HepG2 (cell line): Measurements from ENCODE around the gene P3H2. TPM values are rescaled to one million over a fixed set of nuclear protein-coding genes. Genes with fewer than 3 reads are reported as not detected.

Experiments used
- AKNA ChIP-seq: sonication (generic); formaldehyde crosslinking; IDR thresholded peaks from 2 replicates; pipeline ENCODE4 v1.4.0; 2020; ENCODE audit warnings: missing genetic modification reagents, borderline replicate concordance
- ARHGAP35 ChIP-seq: sonication (generic); formaldehyde crosslinking; IDR thresholded peaks from 2 replicates; pipeline ENCODE4 v1.9.0; 2022; ENCODE audit warnings: mild to moderate bottlenecking, inconsistent platforms, moderate library complexity, missing genetic modification reagents, borderline replicate concordance
- ATF7-NPFF ChIP-seq: sonication (generic); formaldehyde crosslinking; IDR thresholded peaks from 2 replicates; pipeline ENCODE4 v1.8.1; 2023; ENCODE audit warnings: mild to moderate bottlenecking, low read depth, missing genetic modification reagents, moderate library complexity
- BCL6 ChIP-seq: IDR thresholded peaks from 2 replicates; pipeline ENCODE4 v1.6.1; 2016; ENCODE audit warnings: missing genetic modification reagents, missing compliant biosample characterization
- CBX1 ChIP-seq: IDR thresholded peaks from one replicate; pipeline ENCODE4 v1.6.1; 2016; ENCODE audit warnings: antibody characterized with exemption, low read depth
- CBX2 ChIP-seq, 2 experiments: fragments of 200-600 bp in 1 of 2; sonication (generic); formaldehyde crosslinking in 1 of 2; IDR thresholded peaks; 2 replicates each; pipeline versions ENCODE4 v1.7.0 to v1.8.1; 2018 to 2022; ENCODE audit warnings: low read depth in 2 of 2, low read length in 1 of 2, mild to moderate bottlenecking in 1 of 2, missing genetic modification reagents in 1 of 2
- GABPB1 ChIP-seq: IDR thresholded peaks from 2 replicates; pipeline ENCODE4 v1.6.1; 2016; ENCODE audit warnings: mild to moderate bottlenecking, missing genetic modification reagents, moderate library complexity, missing compliant biosample characterization
- KDM3A ChIP-seq: IDR thresholded peaks from 2 replicates; pipeline ENCODE4 v1.6.1; 2018; ENCODE audit warnings: low read depth, missing compliant biosample characterization
- PHF21A ChIP-seq: sonication (generic); formaldehyde crosslinking; IDR thresholded peaks from 2 replicates; pipeline ENCODE4 v1.5.0; 2020; ENCODE audit warnings: mild to moderate bottlenecking, missing genetic modification reagents
- SMAD1 ChIP-seq: sonication (generic); formaldehyde crosslinking; IDR thresholded peaks from 2 replicates; pipeline ENCODE4 v1.4.0; 2020; ENCODE audit warnings: missing genetic modification reagents, low read depth, mild to moderate bottlenecking, borderline replicate concordance
- U2AF2 ChIP-seq: fragments of 200-400 bp; formaldehyde crosslinking; IDR thresholded peaks from 2 replicates; pipeline ENCODE4 v1.6.1; 2017; ENCODE audit warnings: low read depth, mild to moderate bottlenecking, low read length
- ZBTB37 ChIP-seq: sonication (generic); formaldehyde crosslinking; IDR thresholded peaks from 2 replicates; pipeline ENCODE4 v1.4.0; 2020; ENCODE audit warnings: mild to moderate bottlenecking, missing genetic modification reagents
- ZNF530 ChIP-seq: sonication (generic); formaldehyde crosslinking; IDR thresholded peaks from 2 replicates; pipeline ENCODE4 v1.5.0; 2020; ENCODE audit warnings: low read depth, mild to moderate bottlenecking, missing genetic modification reagents
- ZNF598 ChIP-seq: sonication (generic); formaldehyde crosslinking; IDR thresholded peaks from 2 replicates; pipeline ENCODE4 v1.5.1; 2020; ENCODE audit warnings: mild to moderate bottlenecking, missing genetic modification reagents, borderline replicate concordance
- ZNF780A ChIP-seq: sonication (generic); formaldehyde crosslinking; IDR thresholded peaks from 2 replicates; pipeline ENCODE4 v1.8.0; 2022; ENCODE audit warnings: mild to moderate bottlenecking, missing genetic modification reagents, moderate library complexity
- polyA plus RNA-seq, 8 experiments: library from polyadenylated mRNA; depleted of rRNA in 3 of 8; stranded (reverse) in 7 of 8; unstranded in 1 of 8; fragments of >200 nt; fragmentation: Illumina TruSeq in 4 of 8; extraction: Trizol in 4 of 8; gene quantifications; 2 replicates each; pipeline versions ENCODE4 v1.2.1 to v1.2.3, GENCODE V29; 2011 to 2016; ENCODE audit warnings: low read depth in 4 of 8, missing spikeins in 1 of 8, mixed read lengths in 1 of 8; ENCODE audit not compliant: insufficient read depth in 1 of 8
- total RNA-seq, 5 experiments: library from RNA; depleted of rRNA; stranded (reverse); fragments of >200 nt; fragmentation: Illumina TruSeq; extraction: Trizol; gene quantifications; 2 replicates each; pipeline ENCODE4 v1.2.3, GENCODE V29; 2016; ENCODE audit warnings: low read depth in 1 of 5
- TF ChIP-seq, protein P1 (sequence below): sonication (generic); formaldehyde crosslinking; IDR thresholded peaks from 2 replicates; pipeline ENCODE4 v1.4.0; 2020; ENCODE audit warnings: low read depth, mild to moderate bottlenecking, missing genetic modification reagents
- TF ChIP-seq, protein P2 (sequence below): sonication (generic); formaldehyde crosslinking; IDR thresholded peaks from 2 replicates; pipeline ENCODE4 v1.4.0; 2020; ENCODE audit warnings: missing genetic modification reagents, mild to moderate bottlenecking, borderline replicate concordance

P3H2 gene
- total and polyA plus RNA-seq, 2 of the 13 experiments (the other 11 are each of a cell fraction or from before 2014, with no cell fraction given): not detected

DNA sequence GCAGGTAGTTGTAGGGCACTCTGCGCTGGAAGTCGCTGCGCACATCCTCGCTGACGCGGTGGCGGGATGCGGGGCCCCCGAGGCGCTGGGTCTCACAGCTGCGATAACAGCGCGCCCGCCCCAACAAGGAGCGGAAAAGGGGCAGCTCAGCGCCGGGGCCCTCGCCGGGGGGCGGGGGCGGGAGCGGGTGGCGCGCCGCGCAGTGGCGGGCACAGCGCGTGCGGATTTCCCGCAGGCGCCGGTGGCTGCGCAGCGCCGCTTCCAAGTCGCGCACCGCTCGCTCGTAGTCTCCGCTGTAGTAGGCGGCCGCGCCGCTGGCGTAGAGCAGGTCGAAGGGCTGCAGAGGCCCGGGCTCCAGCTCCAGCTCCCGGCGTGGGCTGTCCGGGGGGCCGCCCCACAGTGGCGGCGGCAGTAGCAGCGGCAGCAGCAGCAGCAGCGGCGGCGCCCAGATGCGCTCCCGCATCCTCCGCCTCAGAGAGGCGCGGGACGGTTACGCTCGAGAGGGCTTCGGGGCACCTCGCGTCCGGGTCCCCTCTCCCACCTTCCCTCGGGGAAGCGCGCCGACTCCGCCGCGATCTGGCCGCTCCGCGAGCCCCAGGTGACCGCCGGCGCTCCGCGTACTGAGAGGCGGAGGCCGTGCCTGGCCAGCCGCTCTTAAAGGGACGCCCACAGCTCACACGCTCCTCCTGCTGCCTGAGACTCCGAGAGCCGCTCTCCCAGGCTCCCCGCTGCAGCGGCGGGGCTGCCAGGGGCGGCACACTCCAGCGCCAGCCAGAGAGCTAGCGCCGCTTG lies at the start of gene P3H2 (continued):
- peak; percentile 47; the same call in 1 of the 2 replicates for TF ChIP-seq PHF21A (CRISPR knock-in tag)
- TF ChIP-seq BCL6: 0 out of 2 replicates have a peak, but pooled peaks have one; percentile 13
- TF ChIP-seq ZNF780A (CRISPR knock-in tag): no peak
- TF ChIP-seq U2AF2: no peak
- TF ChIP-seq ZNF598 (CRISPR knock-in tag): 0 out of 2 replicates have a peak, but pooled peaks have one; percentile 24
- peak; percentile 63 for TF ChIP-seq CBX1
- TF ChIP-seq, protein P1, sequence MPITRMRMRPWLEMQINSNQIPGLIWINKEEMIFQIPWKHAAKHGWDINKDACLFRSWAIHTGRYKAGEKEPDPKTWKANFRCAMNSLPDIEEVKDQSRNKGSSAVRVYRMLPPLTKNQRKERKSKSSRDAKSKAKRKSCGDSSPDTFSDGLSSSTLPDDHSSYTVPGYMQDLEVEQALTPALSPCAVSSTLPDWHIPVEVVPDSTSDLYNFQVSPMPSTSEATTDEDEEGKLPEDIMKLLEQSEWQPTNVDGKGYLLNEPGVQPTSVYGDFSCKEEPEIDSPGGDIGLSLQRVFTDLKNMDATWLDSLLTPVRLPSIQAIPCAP (CRISPR knock-in tag): no peak
- TF ChIP-seq GABPB1 (CRISPR knock-in tag): peak; percentile 54; the same call in 1 of the 2 replicates
- TF ChIP-seq ATF7-NPFF (CRISPR knock-in tag): no peak
- no peak for TF ChIP-seq ZBTB37 (CRISPR knock-in tag)
- TF ChIP-seq KDM3A (CRISPR knock-in tag): peak; percentile 76; the same call in 1 of the 2 replicates
- TF ChIP-seq, protein P2, sequence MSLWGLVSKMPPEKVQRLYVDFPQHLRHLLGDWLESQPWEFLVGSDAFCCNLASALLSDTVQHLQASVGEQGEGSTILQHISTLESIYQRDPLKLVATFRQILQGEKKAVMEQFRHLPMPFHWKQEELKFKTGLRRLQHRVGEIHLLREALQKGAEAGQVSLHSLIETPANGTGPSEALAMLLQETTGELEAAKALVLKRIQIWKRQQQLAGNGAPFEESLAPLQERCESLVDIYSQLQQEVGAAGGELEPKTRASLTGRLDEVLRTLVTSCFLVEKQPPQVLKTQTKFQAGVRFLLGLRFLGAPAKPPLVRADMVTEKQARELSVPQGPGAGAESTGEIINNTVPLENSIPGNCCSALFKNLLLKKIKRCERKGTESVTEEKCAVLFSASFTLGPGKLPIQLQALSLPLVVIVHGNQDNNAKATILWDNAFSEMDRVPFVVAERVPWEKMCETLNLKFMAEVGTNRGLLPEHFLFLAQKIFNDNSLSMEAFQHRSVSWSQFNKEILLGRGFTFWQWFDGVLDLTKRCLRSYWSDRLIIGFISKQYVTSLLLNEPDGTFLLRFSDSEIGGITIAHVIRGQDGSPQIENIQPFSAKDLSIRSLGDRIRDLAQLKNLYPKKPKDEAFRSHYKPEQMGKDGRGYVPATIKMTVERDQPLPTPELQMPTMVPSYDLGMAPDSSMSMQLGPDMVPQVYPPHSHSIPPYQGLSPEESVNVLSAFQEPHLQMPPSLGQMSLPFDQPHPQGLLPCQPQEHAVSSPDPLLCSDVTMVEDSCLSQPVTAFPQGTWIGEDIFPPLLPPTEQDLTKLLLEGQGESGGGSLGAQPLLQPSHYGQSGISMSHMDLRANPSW: no peak
- TF ChIP-seq SMAD1 (CRISPR knock-in tag): 0 out of 2 replicates have a peak, but pooled peaks have one; percentile 34
- no peak for TF ChIP-seq CBX2 (IDR thresholded peaks at IDR 0.05; ENCODE audit: low read depth, low read length)
- TF ChIP-seq CBX2 (CRISPR knock-in tag; IDR thresholded peaks at IDR 0.05; ENCODE audit: low read depth): 0 out of 2 replicates have a peak, but pooled peaks have one; percentile 80
- TF ChIP-seq ARHGAP35 (CRISPR knock-in tag): 0 out of 2 replicates have a peak, but pooled peaks have one; percentile 25
- no peak for TF ChIP-seq ZNF530 (CRISPR knock-in tag)
- TF ChIP-seq AKNA (CRISPR knock-in tag): no peak
